HG02588 (cell line): ENCODE measurements around the gene RPS6KA1.
"Not testable (repeated sequence)": the region's sequence is repeated elsewhere in the genome, so short reads cannot be mapped to it uniquely, and the experiment has no call there.

Experiments used
- ATAC-seq: cut with Tn5 transposase; IDR thresholded peaks from one replicate; pipeline ENCODE4 v1.9.1; 2021; ENCODE audit warnings: mild to moderate bottlenecking, moderate library complexity; ENCODE audit not compliant: unreplicated experiment

The RPS6KA1 gene

GRCh38 chr1:26552720-26553119, 23.2 kb downstream of the RPS6KA1 start:
- ATAC-seq = no peak

GRCh38 chr1:26553942-26554682, 24.6 kb downstream of the RPS6KA1 start:
- no peak for ATAC-seq

GRCh38 chr1:26554781-26555180, 25.2 kb downstream of the RPS6KA1 start:
- ATAC-seq = no peak

DNA sequence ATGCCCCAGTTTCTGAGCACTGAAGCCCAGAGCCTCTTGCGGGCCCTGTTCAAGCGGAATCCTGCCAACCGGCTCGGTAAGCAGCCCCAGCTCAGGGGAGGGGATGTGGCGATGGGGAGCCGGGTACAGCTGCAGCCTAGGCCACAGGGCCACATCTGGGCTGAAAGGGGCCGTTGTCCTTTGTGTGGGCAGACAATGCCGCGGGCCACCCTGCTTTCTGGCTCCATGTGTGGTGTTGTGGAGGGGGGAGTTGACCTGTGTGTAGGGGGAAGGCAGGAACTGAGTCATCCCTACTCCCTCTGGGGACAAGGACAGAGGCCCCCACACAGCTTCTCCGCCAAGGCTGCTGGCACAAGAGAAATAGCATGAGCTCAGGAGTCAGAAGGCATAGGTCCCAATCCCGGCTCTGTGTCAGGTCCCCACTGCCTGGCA, 26.0 kb downstream of the RPS6KA1 start:
- ATAC-seq = no peak

- no peak for ATAC-seq
Measured at GRCh38 chr1:26556111-26556510, 26.6 kb downstream of the RPS6KA1 start.

GRCh38 chr1:26557008-26557407, 27.4 kb downstream of the RPS6KA1 start:
- no peak for ATAC-seq

DNA sequence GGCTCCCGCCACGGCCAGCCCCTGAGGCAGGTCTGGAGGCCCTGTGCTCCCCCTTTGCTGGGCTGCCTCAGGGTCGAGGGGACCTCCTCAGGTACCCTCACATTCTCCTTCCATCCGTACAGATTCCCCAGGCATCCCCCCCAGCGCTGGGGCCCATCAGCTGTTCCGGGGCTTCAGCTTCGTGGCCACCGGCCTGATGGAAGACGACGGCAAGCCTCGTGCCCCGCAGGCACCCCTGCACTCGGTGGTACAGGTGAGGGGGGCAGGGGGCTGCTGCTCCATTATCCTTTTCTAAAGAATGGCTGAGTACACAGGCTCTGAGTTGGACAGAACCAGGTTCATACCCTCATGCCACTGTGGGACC, 29.1 kb downstream of the RPS6KA1 start:
- no peak for ATAC-seq

GRCh38 chr1:26560403-26560780, 30.8 kb downstream of the RPS6KA1 start:
- no peak for ATAC-seq

GRCh38 chr1:26570287-26570686, 40.7 kb downstream of the RPS6KA1 start:
- ATAC-seq = no peak

DNA sequence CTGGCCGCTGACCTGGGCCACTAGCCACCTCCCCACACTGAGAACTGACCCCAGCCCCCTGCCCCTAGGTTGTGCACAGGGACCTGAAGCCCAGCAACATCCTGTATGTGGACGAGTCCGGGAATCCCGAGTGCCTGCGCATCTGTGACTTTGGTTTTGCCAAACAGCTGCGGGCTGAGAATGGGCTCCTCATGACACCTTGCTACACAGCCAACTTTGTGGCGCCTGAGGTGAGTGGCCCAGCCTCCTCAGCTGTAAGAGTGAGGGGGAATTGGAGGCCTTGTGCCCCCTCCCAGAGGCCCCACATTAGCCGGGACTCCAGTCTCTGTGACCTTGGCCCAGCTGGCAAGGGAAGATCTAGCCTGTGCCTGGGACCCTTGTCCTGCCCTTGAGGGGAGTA, 41.8 kb downstream of the RPS6KA1 start:
- ATAC-seq = no peak

DNA sequence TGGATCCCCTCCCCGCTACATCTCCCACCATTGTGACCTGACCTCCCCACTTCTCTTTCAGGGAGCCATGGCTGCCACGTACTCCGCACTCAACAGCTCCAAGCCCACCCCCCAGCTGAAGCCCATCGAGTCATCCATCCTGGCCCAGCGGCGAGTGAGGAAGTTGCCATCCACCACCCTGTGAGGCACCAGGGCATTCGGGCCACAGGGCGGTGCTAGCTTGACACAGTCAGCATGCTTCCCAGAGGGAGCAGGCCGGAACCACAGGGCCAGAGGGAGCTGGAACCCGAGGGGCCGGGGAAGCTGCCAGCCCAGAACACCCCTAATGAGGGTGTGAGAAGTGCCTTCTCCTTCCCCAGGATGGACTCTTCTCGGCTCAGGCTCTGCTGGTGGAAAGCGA, 44.5 kb downstream of the RPS6KA1 start:
- ATAC-seq = no peak

- ATAC-seq = no peak
Measured at GRCh38 chr1:26574719-26575251, 45.2 kb downstream of the RPS6KA1 start.

GRCh38 chr1:26575348-26575747, 45.8 kb downstream of the RPS6KA1 start:
- no peak for ATAC-seq

DNA sequence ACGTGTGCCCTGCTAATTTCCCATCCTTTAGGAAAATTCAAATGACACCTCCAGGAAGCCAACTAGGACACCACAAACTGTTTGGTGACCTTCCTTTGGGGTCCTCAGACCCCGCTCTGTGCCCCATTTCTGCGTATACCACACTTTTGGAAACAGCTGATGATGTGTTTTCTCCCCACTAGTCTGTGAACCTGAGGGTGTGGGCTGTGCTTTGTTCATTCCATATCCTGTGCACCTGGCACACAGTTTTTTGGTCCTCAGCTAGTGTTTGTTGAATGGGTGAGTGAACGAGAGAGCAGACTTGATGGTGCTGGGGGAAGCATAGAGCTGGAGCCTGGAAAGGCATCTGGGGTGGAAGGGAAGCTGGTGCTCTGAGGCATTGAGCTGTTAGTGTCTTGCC, 48.6 kb downstream of the RPS6KA1 start:
- no peak for ATAC-seq

GRCh38 chr1:26579681-26580111, 50.1 kb downstream of the RPS6KA1 start:
- ATAC-seq = no peak

DNA sequence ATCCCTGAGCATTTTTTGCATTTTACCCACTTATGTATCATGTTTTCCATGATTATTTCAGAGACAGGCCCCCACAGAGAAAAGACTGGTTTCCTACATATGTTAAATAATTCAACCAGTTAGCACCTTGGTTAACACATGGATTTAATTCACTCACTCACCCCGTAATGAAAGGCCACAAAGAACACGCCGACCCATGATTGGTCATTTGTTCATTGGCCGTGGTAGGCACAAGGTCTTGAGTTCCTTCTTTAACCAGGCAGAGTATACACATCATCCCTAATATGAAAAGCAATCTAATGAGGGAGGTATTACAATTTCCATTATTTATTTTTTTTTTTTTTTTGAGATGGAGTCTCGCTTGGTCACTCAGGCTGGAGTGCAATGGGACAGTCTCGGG, 50.6 kb downstream of the RPS6KA1 start:
- no peak for ATAC-seq

- ATAC-seq = no peak
Measured at GRCh38 chr1:26581287-26581651, 51.7 kb downstream of the RPS6KA1 start.

- no peak for ATAC-seq
Measured at GRCh38 chr1:26582053-26582835, 52.7 kb downstream of the RPS6KA1 start.

DNA sequence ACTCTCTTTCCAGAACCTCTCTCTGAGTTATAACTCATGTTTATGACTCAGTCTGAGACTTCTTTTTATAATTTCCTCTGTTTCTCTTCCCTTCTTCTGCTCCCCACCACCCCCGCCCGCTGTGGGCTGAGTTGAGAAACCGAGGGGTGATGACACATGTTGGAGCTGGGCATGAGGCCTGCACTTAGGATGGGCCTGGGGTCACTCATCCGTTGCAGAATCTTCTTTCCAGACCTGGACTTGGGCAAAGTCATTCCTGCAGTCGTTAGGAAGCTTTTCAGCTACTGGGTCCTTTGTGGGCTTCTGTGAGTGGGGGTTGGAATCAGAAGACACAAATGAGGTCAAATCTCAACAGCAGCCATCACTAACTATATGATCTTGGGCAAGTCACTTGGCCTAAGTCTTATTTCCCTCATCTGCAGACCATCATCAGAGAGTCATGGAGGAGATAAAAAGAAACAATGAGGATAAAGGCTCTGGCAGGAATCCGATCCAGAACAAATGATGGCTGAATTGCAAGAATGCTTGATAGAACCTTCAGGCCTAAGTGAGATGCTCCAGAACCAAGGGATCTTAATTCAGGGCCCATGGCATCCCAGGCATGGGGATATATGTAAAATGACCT, 53.4 kb downstream of the RPS6KA1 start:
- peak; percentile 42 for ATAC-seq

DNA sequence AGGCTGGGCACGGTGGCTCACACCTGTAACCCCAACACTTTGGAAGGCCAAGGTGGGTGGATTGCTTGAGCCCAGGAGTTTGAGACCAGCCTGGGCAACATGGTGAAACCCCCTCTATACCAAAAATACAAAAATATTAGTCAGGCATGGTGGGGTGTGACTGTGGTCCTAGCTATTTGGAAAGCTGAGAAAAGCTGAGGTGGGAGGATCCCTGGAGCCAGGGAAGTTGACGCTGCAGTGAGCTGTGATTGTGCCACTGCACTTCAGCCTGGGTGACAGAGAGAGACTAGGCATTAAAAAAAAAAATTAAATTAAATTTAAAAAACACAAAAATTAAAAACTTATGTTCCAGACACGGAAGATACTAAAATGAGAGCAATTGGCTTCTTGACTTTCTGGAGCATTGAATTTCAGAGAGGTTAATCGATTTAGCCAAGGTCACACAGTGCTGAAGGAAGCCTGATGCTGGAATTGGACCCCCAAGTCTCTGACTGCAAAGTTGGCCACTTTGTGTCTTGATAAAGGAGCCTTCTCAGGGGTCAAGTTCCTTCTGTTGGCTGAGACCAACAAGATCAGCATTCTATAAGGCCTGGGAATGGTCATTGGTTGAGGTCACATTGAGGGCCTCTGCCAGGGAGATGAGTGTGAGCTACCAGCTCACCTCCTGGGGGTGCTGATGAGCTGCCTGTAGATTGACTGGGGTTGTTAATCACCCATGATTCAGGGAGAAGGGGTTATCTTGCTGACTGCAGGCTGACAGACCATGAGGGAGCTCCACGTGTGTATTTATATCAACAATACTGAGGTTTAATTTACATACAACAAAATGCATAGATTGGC, 54.3 kb downstream of the RPS6KA1 start:
- ATAC-seq = no peak

GRCh38 chr1:26584588-26584987, 55.0 kb downstream of the RPS6KA1 start:
- ATAC-seq = not testable (repeated sequence)
